Measurements from ENCODE around the gene PLXNB3.

PLXNB3 gene

GRCh38 chrX:153774576-153775292, 10.7 kb downstream of the PLXNB3 start:
- FAIRE-seq, result no peak

- FAIRE-seq, result no peak
Measured at GRCh38 chrX:153775293-153776119, 11.5 kb downstream of the PLXNB3 start.

- no peak for FAIRE-seq
Measured at GRCh38 chrX:153776120-153776599, 12.1 kb downstream of the PLXNB3 start.

GRCh38 chrX:153776611-153777045, 12.6 kb downstream of the PLXNB3 start:
- no peak for FAIRE-seq

GRCh38 chrX:153777261-153778090, 13.4 kb downstream of the PLXNB3 start:
- no peak for FAIRE-seq

GRCh38 chrX:153778181-153778580, 14.1 kb downstream of the PLXNB3 start:
- FAIRE-seq, result no peak

GRCh38 chrX:153778684-153779101, 14.6 kb downstream of the PLXNB3 start:
- FAIRE-seq, result no peak

GRCh38 chrX:153779891-153780677, 16.0 kb downstream of the PLXNB3 start:
- FAIRE-seq, result no peak

- FAIRE-seq, result no peak
Measured at GRCh38 chrX:153780678-153781427, 16.8 kb downstream of the PLXNB3 start, which contains the start of gene SRPK3. Gene SRPK3 (plus strand): TSS chrX:153781041. CDS start chrX:153781087, 46 bp downstream.

- FAIRE-seq, result no peak
Measured at GRCh38 chrX:153781428-153782047, 17.5 kb downstream of the PLXNB3 start.

- no peak for FAIRE-seq
Measured at GRCh38 chrX:153782313-153782712, 18.3 kb downstream of the PLXNB3 start.

GRCh38 chrX:153782871-153783270, 18.8 kb downstream of the PLXNB3 start:
- FAIRE-seq, result no peak

GRCh38 chrX:153783378-153784013, 19.4 kb downstream of the PLXNB3 start:
- no peak for FAIRE-seq

- no peak for FAIRE-seq
Measured at GRCh38 chrX:153784325-153784967, 20.4 kb downstream of the PLXNB3 start.

GRCh38 chrX:153786669-153787068, 22.6 kb downstream of the PLXNB3 start:
- FAIRE-seq, result no peak

GRCh38 chrX:153789654-153790053, 25.6 kb downstream of the PLXNB3 start:
- FAIRE-seq, result no peak

- FAIRE-seq, result no peak
Measured at GRCh38 chrX:153791104-153791852, 27.2 kb downstream of the PLXNB3 start.

- FAIRE-seq, result no peak
Measured at GRCh38 chrX:153792368-153792767, 28.3 kb downstream of the PLXNB3 start.

- FAIRE-seq, result no peak
Measured at GRCh38 chrX:153793291-153793690, 29.2 kb downstream of the PLXNB3 start.

Measured in TTC549 (cell line).